ENCODE measurements around the gene RGPD6.
"Not testable (repeated sequence)": the region's sequence is repeated elsewhere in the genome, so short reads cannot be mapped to it uniquely, and the experiment has no call there.

- not testable (repeated sequence) for TF ChIP-seq POLR2A, POLR2AphosphoS5 (IDR thresholded peaks at IDR 0.05; ENCODE audit: low read depth, low read length)
Measured at GRCh38 chr2:110474898-110475297, 102.1 kb downstream of the RGPD6 start.
